ENCODE measurements around the gene MTA3. TPM values are rescaled to one million over a fixed set of nuclear protein-coding genes. Genes with fewer than 3 reads are reported as not detected.

Gene MTA3
- total RNA-seq, 3 donors from 2014 or later = 31.4 to 58.0 (median 49.2) TPM

DNA sequence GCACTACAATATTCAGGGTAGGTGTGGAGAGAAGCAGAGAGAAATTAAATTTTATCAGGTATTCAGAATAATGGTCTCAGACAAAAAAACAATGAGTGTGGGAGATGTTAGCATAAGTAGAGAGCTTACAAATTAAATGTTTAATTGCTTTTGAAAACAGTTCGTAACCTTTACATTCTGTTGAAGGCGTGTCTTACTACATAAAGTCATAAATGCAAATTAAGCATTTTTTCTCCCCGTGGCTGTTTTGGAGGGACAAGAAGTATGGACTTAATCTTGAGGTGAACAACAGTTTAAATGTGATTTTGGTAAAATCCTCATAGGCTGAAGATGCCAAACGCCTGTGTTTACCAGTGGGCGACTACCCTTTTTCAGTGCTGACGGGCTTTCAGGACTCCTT lies 139.7 kb downstream of the MTA3 start:
- no peak overlapping the region for H3K27ac ChIP-seq
- no peaks in the 10 kb centered on the region for H3K27me3 ChIP-seq
- no peaks in the 10 kb centered on the region for H3K4me1 ChIP-seq
- TF ChIP-seq POLR2AphosphoS5 (IDR thresholded peaks at IDR 0.05) = no peak
- TF ChIP-seq, protein P1, sequence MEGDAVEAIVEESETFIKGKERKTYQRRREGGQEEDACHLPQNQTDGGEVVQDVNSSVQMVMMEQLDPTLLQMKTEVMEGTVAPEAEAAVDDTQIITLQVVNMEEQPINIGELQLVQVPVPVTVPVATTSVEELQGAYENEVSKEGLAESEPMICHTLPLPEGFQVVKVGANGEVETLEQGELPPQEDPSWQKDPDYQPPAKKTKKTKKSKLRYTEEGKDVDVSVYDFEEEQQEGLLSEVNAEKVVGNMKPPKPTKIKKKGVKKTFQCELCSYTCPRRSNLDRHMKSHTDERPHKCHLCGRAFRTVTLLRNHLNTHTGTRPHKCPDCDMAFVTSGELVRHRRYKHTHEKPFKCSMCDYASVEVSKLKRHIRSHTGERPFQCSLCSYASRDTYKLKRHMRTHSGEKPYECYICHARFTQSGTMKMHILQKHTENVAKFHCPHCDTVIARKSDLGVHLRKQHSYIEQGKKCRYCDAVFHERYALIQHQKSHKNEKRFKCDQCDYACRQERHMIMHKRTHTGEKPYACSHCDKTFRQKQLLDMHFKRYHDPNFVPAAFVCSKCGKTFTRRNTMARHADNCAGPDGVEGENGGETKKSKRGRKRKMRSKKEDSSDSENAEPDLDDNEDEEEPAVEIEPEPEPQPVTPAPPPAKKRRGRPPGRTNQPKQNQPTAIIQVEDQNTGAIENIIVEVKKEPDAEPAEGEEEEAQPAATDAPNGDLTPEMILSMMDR (IDR thresholded peaks at IDR 0.05) = no peak
- TF ChIP-seq POLR2A (IDR thresholded peaks at IDR 0.05) = no peak
- peaks cover 8% of the 10 kb centered on the region for H3K36me3 ChIP-seq
- H3K4me3 ChIP-seq = no peak overlapping the region
- DNase-seq (ENCODE audit: low spot score in 2 of 2) = no peak
- intact Hi-C loops (cut with DNase I; ENCODE audit: low total_unique reads) = no loop called here
- no peaks in the 10 kb centered on the region for H3K9me3 ChIP-seq

DNA sequence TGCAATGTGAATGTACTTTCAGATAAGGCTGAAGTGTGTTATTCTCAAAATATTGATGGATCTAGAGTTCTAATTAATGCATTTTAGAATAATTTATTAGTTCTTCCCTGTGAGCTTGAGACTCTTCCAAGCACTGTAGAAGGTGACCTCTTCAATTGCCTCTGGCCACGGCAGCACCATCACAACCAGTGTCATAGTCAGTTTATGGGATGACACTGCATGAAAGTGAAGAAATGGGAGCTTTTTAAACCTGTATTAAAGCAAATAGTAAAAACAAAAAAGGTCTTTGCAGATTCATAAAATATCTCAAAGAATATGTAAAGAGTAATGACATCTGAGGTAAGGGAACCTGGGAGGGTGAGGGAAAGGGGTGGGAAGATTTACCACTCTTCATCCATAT lies 143.5 kb downstream of the MTA3 start:
- no peak for DNase-seq (ENCODE audit: low spot score in 2 of 2)
- TF ChIP-seq POLR2A (IDR thresholded peaks at IDR 0.05) (no peak), POLR2AphosphoS5 (IDR thresholded peaks at IDR 0.05) (no peak)
- TF ChIP-seq, protein P1 (IDR thresholded peaks at IDR 0.05) = no peak

DNA sequence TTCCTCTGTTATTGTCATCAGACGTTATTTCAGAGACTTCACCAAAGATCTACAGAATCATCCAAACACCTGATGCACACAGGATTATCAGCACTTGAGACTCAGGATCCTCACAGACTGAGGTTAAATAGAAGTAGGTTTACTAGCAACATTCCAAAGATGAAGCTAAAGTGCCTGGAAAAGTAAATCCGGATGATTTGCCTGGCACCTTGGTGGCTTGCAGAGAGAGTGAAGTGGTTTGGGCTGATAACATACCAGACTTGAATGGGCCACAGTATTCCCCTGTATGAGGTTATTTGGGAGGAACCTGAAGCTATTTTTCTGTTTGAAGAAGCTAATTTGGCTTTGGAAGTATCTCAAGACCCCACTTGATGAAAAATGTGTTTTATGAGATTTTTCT lies 144.5 kb downstream of the MTA3 start:
- TF ChIP-seq POLR2AphosphoS5 (IDR thresholded peaks at IDR 0.05) (no peak), POLR2A (IDR thresholded peaks at IDR 0.05) (no peak)
- TF ChIP-seq, protein P1 (IDR thresholded peaks at IDR 0.05) = no peak
- no peaks in the 10 kb centered on the region for H3K4me1 ChIP-seq
- H3K27ac ChIP-seq = no peak overlapping the region
- H3K36me3 ChIP-seq = peaks cover 8% of the 10 kb centered on the region
- H3K4me3 ChIP-seq = no peak overlapping the region
- DNase-seq (ENCODE audit: low spot score in 2 of 2) = no peak
- intact Hi-C loops (cut with DNase I; ENCODE audit: low total_unique reads) = no loop called here
- H3K9me3 ChIP-seq = no peaks in the 10 kb centered on the region
- no peaks in the 10 kb centered on the region for H3K27me3 ChIP-seq

More for the DNA sequence above, 143.5 kb downstream of the MTA3 start:
- no peak overlapping the region for H3K4me3 ChIP-seq
- no peak overlapping the region for H3K27ac ChIP-seq
- intact Hi-C loops (cut with DNase I; ENCODE audit: low total_unique reads) = no loop called here
- H3K27me3 ChIP-seq = no peaks in the 10 kb centered on the region
- no peaks in the 10 kb centered on the region for H3K4me1 ChIP-seq
- peaks cover 8% of the 10 kb centered on the region for H3K36me3 ChIP-seq
- no peaks in the 10 kb centered on the region for H3K9me3 ChIP-seq

DNA sequence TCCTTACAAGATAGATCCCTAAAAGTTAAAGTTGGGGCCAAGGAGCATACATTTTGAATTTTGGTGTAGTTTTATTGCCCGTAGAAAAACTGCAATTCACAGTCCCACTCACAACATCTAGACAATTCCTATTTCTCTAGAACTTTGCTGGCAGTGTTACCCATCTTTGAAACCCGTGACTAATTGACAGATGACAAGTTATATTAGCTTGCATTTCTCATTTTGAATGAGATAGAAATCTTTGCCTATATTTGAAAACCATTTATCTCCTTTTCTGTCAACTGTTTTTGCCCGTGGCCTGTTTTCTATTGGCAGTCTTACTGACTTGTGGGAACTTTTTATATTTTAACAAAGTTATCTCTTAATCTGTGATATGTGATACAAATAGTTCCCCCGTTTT lies 145.5 kb downstream of the MTA3 start:
- H3K4me3 ChIP-seq = no peak overlapping the region
- intact Hi-C loops (cut with DNase I; ENCODE audit: low total_unique reads) = no loop called here
- H3K27me3 ChIP-seq = no peaks in the 10 kb centered on the region
- TF ChIP-seq POLR2AphosphoS5 (IDR thresholded peaks at IDR 0.05) (no peak), POLR2A (IDR thresholded peaks at IDR 0.05) (no peak)
- TF ChIP-seq, protein P1 (IDR thresholded peaks at IDR 0.05) = no peak
- H3K36me3 ChIP-seq = peaks cover 8% of the 10 kb centered on the region
- H3K9me3 ChIP-seq = no peaks in the 10 kb centered on the region
- no peaks in the 10 kb centered on the region for H3K4me1 ChIP-seq
- H3K27ac ChIP-seq = no peak overlapping the region
- DNase-seq (ENCODE audit: low spot score in 2 of 2) = no peak

DNA sequence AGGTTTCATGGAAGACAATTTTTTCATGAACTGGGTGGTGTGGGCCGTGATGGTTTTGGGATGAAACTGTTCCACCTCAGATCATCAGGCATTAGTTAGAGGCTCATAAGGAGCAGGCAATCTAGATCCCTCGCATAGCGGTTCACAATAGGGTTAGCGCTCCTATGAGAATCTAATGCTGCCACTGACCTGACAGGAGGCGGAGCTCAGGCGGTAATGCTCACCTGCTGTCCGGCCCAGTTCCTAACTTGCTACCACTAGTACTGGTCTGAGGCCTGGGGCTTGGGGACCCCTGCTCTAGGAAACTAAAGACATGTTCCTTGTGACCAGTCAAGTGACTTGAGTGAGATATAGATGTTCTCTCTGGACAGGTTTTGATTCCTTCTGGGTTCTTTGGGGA lies 146.3 kb downstream of the MTA3 start:
- intact Hi-C loops (cut with DNase I; ENCODE audit: low total_unique reads) = no loop called here
- Histone ChIP-seq H3K9me3 (no peaks in the 10 kb centered on the region), H3K27ac (no peak overlapping the region), H3K36me3 (peaks cover 2% of the 10 kb centered on the region), H3K4me1 (no peaks in the 10 kb centered on the region), H3K4me3 (no peak overlapping the region), H3K27me3 (no peaks in the 10 kb centered on the region)
- no peak for DNase-seq (ENCODE audit: low spot score in 2 of 2)
- no peak for TF ChIP-seq POLR2AphosphoS5 (IDR thresholded peaks at IDR 0.05)
- TF ChIP-seq, protein P1 (IDR thresholded peaks at IDR 0.05) = no peak
- TF ChIP-seq POLR2A (IDR thresholded peaks at IDR 0.05) = no peak

Measured in breast epithelium (tissue), 4 donors.